ENCODE measurements around the gene PDE6H.

DNA sequence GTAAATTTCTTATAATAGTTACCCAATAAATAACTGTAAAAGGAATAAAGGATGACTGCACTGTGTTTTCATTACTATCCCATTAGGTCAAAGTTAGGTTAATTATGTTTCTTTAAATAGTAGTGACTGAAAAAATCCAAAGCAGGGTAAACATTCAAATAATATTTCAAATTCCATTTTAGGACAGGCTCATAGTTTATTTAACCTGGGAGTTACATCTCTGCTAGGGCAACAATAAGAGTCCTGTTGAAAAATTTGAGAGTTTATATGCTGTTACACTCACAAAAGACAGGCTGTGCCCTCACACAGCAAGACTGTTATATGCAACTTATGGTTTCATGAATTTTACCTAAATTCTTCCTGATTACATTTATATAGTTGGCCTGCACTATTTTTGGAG, 42.5 kb upstream of the PDE6H start:
- TF ChIP-seq, protein P1, sequence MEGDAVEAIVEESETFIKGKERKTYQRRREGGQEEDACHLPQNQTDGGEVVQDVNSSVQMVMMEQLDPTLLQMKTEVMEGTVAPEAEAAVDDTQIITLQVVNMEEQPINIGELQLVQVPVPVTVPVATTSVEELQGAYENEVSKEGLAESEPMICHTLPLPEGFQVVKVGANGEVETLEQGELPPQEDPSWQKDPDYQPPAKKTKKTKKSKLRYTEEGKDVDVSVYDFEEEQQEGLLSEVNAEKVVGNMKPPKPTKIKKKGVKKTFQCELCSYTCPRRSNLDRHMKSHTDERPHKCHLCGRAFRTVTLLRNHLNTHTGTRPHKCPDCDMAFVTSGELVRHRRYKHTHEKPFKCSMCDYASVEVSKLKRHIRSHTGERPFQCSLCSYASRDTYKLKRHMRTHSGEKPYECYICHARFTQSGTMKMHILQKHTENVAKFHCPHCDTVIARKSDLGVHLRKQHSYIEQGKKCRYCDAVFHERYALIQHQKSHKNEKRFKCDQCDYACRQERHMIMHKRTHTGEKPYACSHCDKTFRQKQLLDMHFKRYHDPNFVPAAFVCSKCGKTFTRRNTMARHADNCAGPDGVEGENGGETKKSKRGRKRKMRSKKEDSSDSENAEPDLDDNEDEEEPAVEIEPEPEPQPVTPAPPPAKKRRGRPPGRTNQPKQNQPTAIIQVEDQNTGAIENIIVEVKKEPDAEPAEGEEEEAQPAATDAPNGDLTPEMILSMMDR (IDR thresholded peaks at IDR 0.05): no peak
- no peak for TF ChIP-seq POLR2A (IDR thresholded peaks at IDR 0.05)

All from adrenal gland (tissue), 5 donors.